Effector CD4-positive, alpha-beta T cell (primary cell): ENCODE measurements around the gene CYP46A1.

Experiments
- DNase-seq: peaks from one replicate; pipeline ENCODE4 v3.0.0-alpha.2; 2020

CYP46A1 gene

GRCh38 chr14:99731547-99732435 lies 47.7 kb downstream of the CYP46A1 start:
- no peak for DNase-seq

- DNase-seq, result no peak
Measured at GRCh38 chr14:99732436-99733210, 48.5 kb downstream of the CYP46A1 start.

GRCh38 chr14:99733211-99733539 lies 49.1 kb downstream of the CYP46A1 start:
- no peak for DNase-seq

- no peak for DNase-seq
Measured at GRCh38 chr14:99733540-99734405, 49.7 kb downstream of the CYP46A1 start.

- DNase-seq, result no peak
Measured at GRCh38 chr14:99734406-99735051, 50.4 kb downstream of the CYP46A1 start.

- no peak for DNase-seq
Measured at GRCh38 chr14:99735189-99736135, 51.4 kb downstream of the CYP46A1 start.

- DNase-seq, result no peak
Measured at GRCh38 chr14:99736603-99737371, 52.7 kb downstream of the CYP46A1 start.

GRCh38 chr14:99737451-99737951 lies 53.4 kb downstream of the CYP46A1 start:
- DNase-seq, result no peak

GRCh38 chr14:99737956-99738667 lies 54.0 kb downstream of the CYP46A1 start:
- no peak for DNase-seq

GRCh38 chr14:99740411-99740810 lies 56.3 kb downstream of the CYP46A1 start:
- DNase-seq, result no peak

GRCh38 chr14:99741227-99741976 lies 57.3 kb downstream of the CYP46A1 start:
- no peak for DNase-seq

GRCh38 chr14:99742074-99742473 lies 58.0 kb downstream of the CYP46A1 start:
- DNase-seq, result no peak

GRCh38 chr14:99742509-99743487 lies 58.7 kb downstream of the CYP46A1 start:
- DNase-seq, result no peak

- no peak for DNase-seq
Measured at GRCh38 chr14:99744199-99744872, 60.2 kb downstream of the CYP46A1 start.

GRCh38 chr14:99744873-99745224 lies 60.8 kb downstream of the CYP46A1 start:
- DNase-seq, result no peak

GRCh38 chr14:99745307-99745951 lies 61.3 kb downstream of the CYP46A1 start:
- no peak for DNase-seq

- DNase-seq, result no peak
Measured at GRCh38 chr14:99747167-99747566, 63.1 kb downstream of the CYP46A1 start.
